GF-D8 (cell line): ENCODE results near the gene ETS1.

Experiments
- DNase-seq: peaks from one replicate; lab custom pipeline; 2025; lab: John Stamatoyannopoulos, UW

The ETS1 gene

DNA sequence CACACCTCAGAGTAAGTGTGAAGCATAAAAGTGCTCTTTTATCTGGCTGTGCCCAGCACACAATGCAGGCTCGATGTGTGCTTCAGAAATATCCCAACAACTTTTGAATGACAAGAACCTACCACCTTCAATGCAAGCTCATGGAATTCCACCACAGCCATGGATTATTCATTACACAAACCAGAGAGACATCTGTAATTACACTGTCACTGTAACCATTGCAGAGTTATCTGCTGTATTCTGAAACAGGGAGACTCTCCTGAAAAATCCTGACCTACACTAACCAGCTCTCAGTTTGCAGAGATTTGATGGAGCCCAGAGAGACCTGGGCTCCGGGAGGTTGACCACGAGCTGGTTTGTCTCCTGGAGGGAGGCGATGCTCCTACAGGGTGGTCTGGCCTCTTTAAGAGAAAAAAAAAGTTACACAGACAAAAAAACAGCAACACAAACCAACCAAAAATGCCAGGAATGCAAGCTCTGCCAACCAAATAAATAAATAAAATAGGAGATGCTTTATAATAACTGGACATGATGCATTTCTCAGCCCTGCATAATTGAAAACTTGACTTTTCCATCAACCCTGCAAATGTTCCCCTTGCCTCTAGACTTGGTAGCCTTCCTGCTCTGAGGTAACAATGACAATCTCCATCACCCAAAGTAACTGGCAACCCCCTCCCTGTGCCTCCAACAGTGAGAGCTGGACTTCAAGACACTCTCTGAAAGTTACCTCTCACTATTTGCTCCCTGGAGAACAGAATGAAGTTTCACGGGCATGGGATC lies 69.7 kb downstream of the ETS1 start:
- no peak for DNase-seq

DNA sequence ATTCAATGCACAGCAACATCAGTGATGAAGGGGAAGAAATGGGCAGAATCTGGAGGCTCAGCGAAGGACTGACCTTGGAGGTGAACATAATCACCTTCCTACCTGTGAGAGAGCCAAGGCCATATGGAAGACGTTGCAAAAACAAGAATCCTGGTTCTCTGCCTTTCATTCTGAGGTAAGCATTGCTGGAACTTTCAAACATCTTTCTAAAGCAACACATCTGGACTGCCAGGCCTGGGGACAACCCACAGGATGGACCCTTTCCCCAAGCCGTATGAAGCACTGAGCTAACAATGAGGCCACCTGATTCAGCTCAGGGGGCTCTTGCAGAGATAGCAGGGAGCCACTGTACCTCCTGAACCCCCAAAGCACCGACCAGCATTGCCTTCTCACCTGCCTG lies 70.5 kb downstream of the ETS1 start:
- no peak for DNase-seq

DNA sequence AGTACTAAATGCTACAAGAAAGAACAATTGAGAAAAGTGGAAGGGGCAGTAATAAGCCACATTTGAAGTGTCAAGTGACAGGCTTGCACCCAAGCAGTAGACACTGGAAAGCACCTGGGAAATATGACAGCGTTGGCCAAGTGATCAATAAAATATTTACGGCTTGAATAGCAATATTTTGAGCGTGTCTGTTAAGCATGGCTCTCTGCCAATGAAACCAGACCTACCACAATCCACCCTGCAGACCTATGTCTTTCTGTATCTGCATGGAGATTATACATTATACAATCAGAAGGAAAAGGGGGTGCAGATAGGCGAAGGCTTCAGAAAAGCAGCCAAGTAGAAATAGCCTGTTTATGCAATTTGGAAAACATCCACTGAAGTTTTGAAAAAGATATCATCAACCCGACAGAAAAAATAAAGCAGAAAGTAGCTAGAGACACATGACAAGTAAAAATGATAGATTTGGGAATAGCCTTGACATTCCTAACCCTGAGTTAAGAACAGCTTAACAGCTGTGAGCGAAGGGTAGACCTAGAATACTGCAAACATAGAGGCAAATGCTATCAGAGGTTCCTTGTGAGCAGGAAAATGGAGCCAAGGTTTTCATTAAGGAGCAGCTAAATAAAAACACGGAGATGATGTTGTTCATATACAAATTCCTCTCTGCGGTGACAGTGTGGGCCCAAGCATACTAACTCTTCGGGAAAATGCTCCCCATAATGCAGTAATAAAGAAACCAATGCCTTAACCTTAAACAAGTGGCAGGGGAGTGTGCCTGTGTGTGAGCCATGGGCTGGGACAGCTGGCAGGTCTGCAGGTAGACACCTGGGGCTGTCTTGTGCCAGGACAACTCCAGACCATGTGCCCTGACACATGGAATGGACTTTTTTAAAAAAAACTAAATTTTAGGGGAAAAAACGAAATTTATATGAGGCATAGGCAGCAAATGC lies 71.3 kb downstream of the ETS1 start:
- no peak for DNase-seq

DNA sequence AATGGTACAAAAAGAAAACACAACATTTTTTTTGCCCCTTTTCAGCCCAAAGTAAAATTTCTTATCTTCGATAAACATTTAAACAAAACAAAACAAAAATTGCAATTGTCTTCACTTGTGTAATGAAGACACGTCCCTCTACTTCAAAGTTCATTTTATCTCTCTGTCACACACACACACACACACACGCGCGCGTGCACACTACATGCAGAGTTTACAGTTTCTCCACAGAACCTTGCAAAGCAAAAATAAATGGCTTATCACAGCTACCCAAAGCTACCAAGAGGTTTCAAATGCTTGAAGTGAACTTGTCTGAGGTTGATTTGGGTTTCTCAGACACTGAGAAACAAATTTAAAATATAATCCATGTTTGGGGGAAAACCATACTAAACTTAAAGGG lies 72.3 kb downstream of the ETS1 start:
- no peak for DNase-seq

DNA sequence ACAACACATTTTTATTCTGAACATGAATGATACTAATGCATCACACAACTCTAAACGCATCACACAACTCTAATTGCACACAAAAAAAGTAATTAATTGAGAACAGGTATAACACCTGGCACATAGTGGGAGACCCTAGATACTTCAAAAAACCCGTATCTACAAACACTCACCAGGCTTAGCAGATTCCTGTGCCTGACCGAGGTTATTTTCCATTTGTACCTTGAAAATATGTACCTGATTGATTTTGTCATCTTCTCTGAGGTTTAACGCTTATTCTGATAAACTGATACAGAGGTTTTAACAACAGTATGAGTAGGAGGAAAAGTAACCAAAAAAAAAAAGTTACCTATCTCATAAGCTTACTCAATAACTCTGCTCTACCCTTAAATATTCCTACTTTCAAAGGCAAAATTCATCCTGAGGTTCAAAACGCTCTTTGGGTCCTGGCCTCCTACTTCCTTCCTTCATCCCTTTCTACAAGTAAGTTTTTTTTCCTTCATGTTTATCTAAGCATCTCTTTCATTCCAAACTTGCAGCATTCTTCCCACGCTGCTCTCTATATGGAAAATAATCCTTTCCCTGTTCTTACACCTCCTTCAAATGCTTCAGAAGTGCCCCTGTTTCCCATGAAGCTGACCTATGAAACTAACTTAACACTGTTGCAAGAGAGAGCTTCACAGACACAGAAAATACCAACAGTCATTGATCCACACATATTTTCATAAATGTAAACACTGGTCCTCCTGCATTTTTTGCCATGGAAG lies 73.3 kb downstream of the ETS1 start:
- no peak for DNase-seq

DNA sequence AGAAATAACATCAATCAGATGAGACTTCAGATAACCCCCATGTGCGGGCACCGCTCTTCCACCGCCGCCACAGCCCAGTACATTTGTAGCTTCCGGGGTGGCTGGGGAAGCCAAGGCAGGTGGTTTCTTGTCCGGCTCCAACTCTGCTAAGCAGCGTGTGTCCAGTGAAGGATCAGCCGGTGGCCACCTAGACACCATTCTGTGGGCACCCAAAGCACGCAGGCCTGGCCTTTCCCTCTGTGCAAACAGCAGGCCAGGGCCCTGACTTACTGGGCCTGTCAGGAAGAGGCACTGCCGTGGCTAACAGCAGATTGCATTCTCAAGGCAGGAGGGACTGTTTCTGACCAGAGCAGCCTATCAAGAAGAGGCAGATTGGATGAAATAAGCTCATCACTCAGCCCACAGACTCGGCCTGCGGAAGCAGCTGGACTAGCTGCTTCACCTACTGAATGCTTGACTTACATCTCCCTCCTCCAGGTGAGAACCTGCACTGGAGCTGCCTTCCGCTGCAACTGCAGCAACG lies 74.8 kb downstream of the ETS1 start:
- no peak for DNase-seq

DNA sequence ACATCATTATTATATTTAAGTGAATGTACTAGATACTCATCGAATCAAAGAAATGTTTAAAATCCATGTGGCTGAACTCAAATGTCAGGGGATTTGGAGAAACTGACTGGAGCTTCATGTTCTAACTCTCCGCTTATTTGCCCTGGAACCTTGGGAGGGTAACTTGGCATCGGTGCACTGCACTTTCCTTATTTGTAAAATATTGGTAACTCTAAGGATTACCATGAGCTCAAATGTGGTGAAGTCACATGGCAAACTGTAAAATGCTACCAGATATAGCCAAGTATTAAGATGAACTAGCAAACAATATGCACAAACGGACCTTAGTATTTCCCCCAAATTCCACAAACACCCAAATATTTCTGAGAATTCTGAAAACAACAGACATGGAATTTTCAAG lies 75.6 kb downstream of the ETS1 start:
- no peak for DNase-seq

DNA sequence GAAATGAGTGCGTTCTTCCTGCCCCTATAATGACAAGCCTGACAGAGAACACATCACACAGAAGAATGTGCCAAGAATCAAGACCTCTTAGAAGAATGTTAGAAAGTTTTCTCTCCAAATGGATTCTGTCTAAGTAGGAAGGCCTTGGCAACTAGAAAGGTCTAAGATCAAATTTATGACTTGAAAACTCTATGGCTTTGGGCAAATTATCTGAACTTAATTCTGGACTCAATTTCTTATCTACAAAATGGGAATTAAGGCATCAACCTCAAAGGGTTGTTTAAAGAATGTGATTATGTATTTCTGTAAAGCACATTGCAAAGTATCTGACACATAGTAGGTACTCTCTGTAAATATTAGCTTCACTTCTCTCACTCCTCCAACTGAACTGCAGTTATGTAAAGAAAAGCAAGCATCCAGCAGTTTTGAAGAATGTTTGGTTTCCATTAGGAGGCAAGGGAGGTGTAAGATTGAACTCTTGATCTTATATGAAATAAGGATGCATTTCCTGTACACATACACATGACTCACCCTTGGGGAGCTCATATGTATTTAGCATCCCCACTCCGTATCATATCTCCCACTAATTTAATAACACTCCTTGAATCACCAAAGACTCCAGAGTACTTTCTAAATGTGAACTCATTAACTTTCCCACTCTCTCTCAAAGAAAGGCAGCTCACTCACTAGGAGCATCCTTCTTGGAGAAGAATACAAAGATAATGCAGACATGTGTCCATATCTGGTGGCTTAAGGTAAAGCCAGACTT lies 77.6 kb downstream of the ETS1 start:
- no peak for DNase-seq

DNA sequence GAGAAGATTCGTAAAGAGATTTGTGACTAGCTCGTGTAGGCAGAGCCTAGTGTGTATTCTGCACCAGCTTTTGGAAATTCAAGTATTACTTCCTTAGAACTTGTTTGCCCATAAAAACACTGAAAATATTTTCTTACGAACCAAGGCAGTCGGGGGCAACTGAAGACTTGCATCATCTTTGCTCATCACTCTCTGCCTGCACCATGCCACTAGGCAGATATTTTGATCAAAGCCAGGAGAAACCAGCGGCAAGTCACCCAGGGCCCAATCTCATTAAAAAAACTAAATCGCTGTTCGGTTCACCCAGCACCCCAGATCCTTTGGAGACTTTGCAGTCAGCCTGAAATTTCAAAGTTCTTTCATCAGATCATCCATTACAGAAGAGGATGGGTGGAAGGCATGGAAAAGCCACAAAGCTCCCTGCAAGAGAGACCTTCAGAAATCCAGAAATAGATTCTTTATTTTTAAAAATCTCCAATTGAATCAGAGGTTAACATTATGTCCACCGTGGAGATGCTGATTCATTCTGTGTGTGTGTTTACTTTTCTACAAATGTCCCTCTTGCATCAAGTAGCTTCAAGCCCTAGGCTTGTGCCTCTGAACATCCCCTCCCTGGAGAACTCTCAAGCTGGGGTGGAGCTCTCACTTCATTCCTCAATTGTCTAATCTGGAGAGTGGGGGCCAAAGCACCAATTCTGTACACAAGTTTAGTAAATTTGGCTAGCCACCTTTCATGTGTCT lies 78.4 kb downstream of the ETS1 start:
- no peak for DNase-seq

DNA sequence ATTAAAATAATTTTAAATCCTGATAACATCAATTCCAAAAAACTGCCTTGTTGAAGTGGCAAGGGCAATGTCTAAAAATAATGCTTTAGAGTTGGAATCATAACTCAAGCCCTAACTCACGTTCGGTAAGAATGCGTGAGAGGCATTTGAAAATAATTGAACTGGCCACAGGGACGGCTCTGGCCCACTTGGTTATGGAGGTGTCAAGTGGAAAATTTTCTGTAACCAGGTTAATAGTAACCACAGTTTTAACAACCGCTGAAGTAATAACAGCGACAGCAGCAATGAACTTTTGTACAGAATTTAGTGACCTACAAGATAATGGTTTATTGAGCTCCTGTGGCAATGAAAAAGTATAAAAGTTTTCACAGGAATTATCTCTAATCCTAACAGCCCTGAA lies 79.4 kb downstream of the ETS1 start:
- DNase-seq: no peak

DNA sequence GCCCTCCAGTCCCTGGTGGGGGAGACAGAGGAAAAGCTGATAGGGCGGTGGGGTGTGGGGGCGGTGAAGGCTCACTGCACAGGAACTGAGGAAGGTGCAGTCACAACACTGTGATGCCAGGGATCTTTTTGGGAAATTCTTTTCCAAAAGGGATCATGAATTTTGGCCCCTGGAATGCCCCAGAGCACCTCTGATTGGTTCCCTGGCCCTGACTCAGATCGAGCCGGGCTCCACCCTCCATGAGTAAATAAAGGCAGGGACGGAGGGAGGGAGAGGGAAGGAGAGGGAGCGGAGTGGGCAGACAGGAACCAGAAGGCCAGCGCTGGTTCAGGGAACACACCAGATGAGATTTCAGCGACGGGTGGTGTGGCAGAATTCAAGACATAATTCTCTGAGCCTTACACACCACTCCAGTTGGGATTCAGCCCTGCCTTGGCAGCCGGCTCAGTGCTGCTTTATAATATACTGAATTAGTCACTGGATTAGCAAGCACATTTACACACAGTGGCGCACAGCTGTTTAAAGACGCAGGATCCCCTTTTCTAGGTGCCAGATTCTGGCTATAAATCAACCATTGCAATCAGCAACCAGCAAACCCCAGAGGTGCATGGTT lies 80.3 kb downstream of the ETS1 start:
- DNase-seq: no peak

DNA sequence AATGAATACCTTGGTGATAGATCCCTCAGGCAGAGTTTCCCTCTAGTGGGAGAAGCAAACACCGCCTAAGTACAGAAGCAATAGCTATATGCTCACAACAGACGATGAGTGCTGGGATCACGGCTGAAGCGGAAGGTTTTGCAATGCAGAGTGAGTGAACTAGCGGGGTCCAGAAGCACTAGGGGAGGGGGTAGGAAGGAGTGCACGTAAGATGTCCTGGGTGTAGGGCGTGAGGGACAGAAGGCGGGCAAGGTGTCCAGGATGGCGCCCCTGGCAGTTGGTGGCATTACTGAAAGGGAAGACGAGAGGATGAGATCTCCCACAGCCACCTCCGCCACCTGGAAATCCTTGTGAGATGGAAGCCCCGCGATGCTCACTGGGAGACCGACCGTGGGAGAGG lies 81.0 kb downstream of the ETS1 start:
- no peak for DNase-seq

DNA sequence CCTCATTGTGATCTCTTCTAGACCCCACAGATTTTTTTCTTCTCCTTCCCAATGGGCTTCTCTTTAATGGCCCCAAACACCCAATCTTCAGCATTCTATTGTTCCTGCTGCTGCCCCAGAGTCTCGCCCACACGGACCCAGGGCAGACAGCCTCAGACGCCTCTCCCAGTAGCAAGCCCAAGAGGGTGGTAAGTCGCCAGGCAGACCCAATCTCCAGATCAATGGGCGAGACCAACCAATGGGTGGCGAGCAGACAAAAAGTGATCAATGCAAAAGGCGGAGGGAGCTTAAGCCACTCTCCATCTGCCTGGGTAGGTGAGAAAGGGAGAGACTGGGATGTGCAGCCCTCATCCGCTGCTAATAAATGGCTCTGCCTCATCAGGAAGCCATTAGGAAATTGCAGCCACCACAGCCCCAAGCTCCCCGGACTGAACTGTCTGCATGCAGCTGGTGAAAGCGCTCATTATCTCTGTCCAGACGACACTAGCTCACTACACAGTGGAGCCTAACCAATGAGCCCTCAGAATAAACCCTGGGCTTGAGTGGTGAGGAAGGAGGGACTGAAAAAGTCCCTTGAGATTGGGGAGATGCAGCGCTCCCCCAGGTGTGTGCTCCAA lies 81.8 kb downstream of the ETS1 start:
- no peak for DNase-seq

DNA sequence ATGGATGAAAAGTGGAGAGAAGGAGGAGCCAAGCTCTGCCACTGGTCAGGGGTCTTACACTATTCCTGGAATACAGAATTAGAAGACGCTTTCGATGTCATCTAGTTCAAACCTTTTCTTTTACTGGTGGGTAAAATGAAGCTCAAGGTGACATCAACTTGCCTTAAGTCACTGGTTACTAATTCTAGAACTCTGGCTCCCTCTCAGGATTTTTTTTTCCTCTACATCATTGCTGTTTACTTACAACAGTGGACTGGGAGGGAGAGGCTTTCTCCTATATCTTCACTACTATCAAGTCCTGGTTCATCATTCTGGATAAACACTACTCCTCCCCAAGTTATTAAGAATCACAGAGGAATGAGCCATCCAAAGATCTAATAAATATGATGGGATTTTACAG lies 82.9 kb downstream of the ETS1 start:
- DNase-seq: no peak

DNA sequence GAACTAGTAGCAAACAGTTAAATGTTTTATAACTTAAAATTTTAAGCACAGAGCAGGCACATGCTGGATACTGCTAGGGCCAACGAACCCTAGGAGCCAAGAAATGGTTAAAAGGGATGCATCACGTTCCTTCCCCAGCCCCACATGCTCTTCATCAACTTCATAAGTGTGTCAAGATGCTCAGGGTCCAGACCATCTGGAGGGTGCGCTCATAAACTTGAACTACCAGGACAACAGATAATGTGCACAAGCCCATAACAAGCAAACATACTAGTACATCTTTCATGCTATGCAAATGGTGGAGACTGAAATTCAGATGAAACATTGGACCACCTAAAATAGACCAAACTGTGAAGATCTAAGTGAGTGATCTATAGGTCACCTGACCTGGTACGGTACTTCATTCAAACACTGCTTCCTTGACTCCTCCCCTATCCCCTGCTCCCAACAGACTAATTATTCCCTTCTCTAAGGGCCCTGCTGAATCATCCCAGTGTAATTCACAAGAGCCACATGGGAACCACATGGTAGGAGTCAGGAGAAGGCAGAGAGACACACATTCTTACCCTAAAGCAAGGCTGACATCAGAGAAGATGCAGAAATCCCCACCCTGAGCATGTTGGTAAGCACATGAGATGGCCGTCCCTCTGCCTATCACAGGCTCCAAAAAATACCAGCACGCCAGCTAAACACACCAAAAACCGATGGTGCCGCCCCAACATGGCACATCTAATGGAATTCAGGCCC lies 83.9 kb downstream of the ETS1 start:
- DNase-seq: no peak

DNA sequence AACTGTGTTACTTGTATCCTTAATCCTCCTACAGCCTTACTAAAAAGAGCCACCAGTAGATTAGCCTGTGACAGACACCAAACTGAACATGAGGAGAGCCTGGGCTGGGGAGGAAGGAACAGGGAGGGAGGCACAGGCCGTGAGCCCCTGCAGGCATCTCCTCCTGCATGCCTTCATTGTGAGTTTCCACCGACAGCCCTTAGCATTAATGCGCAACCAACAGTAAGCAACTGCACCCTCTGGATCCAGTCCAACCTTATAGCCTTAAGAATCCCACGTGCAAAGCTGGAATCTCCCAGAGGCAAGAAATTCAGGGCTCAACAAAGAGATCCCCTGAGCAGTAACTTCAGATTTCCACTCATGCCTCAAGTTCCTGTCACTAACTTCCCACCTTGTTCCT lies 84.6 kb downstream of the ETS1 start:
- DNase-seq: no peak

DNA sequence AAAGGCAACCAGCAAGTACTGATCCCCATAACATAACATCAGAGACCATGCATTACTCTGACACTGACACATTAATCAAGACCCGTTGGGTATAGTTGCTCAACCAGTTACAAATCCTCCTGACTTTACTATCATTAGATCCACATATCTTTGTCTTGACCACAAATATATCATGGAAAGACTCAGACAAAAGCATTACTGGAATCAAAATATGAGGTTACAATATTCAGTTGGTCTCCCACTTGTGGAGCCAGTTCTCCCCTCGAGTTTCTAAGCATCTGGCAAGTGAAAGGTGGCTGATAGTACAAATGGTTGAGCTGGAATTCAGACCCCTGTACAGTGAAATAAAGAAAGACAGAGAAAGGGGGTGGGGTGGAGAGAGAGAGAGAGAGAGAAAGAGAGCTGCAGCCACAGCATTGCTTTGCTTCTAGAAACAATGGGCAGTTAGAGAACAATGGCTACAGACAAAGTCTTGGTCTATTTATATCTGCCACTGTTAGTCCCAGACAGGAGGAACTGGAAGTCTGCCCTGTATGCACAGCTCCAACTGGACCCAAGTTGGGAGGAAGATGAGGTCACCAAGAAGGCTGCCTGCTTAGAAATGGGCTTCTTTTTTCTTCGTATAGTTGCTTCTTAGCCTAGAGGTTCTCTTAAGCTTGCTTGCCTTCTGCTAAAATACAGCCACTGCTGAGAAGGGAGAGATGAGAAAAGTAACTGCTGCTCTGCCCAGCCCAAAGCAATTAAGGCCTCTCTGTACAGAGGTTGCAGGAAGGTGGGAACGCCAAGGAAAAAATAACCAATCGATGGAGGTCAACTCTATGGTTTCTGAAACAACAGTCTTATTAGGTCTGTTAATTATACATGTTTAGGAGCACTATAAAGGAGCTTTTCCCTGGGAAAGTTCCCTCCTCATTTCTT lies 85.5 kb downstream of the ETS1 start:
- DNase-seq: no peak

DNA sequence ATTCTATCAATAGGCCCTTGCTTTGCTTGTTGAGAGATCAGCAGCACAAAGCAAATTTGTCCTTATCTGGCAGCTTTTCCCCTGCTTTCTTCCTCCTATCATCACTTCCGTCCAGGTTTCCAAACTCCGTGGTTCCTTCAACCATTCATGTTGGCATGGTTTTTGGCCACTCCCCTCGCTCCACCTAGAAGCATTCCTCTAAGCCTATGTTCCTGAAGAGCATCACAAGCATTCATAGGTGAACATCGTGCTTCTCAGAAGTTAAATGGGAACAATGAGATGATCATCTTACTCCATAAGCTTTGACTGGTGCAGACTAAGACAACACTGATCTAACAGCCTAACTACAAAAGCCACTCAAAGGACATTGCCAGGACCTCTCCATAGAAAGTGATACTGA lies 86.3 kb downstream of the ETS1 start:
- DNase-seq: no peak
